AG09319 (cell line): ENCODE data around the gene FMN1.

Source experiments
- DNase-seq: peaks from one replicate; pipeline ENCODE4 v3.0.0-alpha.2; 2010; ENCODE audit warnings: low read depth; ENCODE audit errors: extremely low read depth
- CTCF ChIP-seq: IDR thresholded peaks from 2 replicates; pipeline ENCODE4 v1.5.1; 2011; ENCODE audit warnings: low read depth, mild to moderate bottlenecking, inconsistent platforms, low read length, moderate library complexity

FMN1 gene

GRCh38 chr15:33148129-33148751 lies 46.3 kb downstream of the FMN1 start:
- no peak for DNase-seq
- no peak for TF ChIP-seq CTCF

- no peak for TF ChIP-seq CTCF
- DNase-seq = no peak
Observed at GRCh38 chr15:33146051-33146450, 48.5 kb downstream of the FMN1 start.

- no peak for DNase-seq
- TF ChIP-seq CTCF = no peak
Observed at GRCh38 chr15:33145447-33145846, 49.1 kb downstream of the FMN1 start.

- DNase-seq = no peak
- no peak for TF ChIP-seq CTCF
Observed at GRCh38 chr15:33142708-33143107, 51.8 kb downstream of the FMN1 start.

GRCh38 chr15:33138000-33138399 lies 56.5 kb downstream of the FMN1 start:
- DNase-seq = no peak
- TF ChIP-seq CTCF = no peak

GRCh38 chr15:33137101-33137500 lies 57.4 kb downstream of the FMN1 start:
- no peak for DNase-seq
- TF ChIP-seq CTCF = no peak

GRCh38 chr15:33136353-33136752 lies 58.2 kb downstream of the FMN1 start:
- TF ChIP-seq CTCF = no peak
- no peak for DNase-seq
